ENCODE measurements around the gene ADNP2. TPM values are rescaled to one million over a fixed set of nuclear protein-coding genes. Genes with fewer than 3 reads are reported as not detected.

ADNP2 gene
- total RNA-seq, 2 experiments from 2014 or later: 22.8 to 25.7 TPM

DNA sequence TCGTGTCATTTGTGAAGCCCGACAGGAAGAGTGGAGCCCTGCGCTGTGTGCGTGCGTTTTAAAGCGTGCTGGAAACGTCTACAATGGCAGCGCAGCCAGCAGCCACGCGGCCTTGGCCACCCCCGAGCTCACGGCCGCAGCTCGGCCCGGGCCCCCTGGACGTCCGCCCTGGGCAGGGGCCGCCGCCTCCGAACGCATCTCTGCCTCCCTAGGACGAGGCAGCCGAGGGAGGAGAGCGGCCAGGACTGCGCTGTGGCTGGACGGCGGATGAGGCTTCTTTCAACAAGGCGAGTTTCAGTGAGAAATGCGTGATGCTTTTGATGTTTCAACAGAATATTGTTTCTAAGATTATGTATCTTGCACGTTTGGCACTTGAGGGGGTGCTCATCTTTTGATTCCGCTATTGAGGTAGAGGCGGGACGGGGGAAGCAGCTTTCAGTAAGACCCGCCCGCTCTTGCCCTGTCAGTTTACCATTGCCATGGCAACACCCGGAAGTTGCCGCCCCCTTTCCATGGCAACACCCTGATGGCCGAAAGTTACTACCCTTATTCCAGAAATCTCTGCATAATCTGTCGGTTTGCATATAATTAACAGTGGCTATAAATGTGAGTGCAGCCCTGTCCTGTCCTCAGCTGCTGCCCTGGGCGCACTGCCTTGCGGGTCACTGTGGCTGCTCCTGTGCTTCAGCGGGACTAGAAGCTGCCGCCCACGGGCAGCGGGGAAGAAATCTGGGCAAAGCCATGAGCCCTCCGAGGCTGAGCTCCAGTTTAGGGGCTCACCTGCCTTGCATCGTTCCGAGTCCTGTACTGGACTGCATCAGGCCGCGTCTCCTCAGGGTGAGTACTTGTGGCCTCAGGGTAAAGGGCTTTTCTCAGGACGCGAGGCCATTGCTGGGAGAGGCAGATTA, 38.6 kb downstream of the ADNP2 start:
- Mint-ChIP-seq H3K36me3 (ENCODE audit: low read depth) (peaks cover 7% of the 10 kb centered on the region), H3K27me3 (peaks cover 9% of the 10 kb centered on the region), H3K4me1 (peaks cover 15% of the 10 kb centered on the region), H3K4me3 (peak overlapping the region; percentile 74), H3K27ac (no peak overlapping the region), H3K9me3 (ENCODE audit: low read depth) (no peaks in the 10 kb centered on the region)
- peak; percentile 86 for DNase-seq
- intact Hi-C loops (cut with DNase I, micrococcal nuclease): loop anchor here in 1 of 2 experiments (1.0 to 5.0 kb wide), 3 partner anchors 38 to 160 kb away; partner anchors contain the start of genes ADNP2, RBFA and TXNL4A
- POLR2A ChIA-PET: no interaction called here
- CTCF ChIA-PET: interaction anchor here (0.7 to 5.4 kb wide), 5 partner anchors 11 to 165 kb away, joined by 3 to 41 read pairs (median 4); no protein-coding TSS in a partner anchor
- ATAC-seq: peak; percentile 87

- H3K9me3 Mint-ChIP-seq (ENCODE audit: low read depth): no peaks in the 10 kb centered on the region
- peaks cover 9% of the 10 kb centered on the region for H3K27me3 Mint-ChIP-seq
- ChIA-PET POLR2A (no interaction called here), CTCF (interaction anchor here (1.1 to 1.8 kb wide), 2 partner anchors 11 to 19 kb away, joined by 3 to 6 read pairs; no protein-coding TSS in a partner anchor)
- H3K4me1 Mint-ChIP-seq: peaks cover 15% of the 10 kb centered on the region
- DNase-seq: no peak
- no peak for ATAC-seq
- peak overlapping the region; percentile 74 for H3K4me3 Mint-ChIP-seq
- H3K27ac Mint-ChIP-seq: no peak overlapping the region
- intact Hi-C loops (cut with DNase I, micrococcal nuclease): loop anchor here in 1 of 2 experiments (5.0 kb wide), 1 partner anchor 161 kb away; the partner anchor contains the start of gene TXNL4A
- peaks cover 7% of the 10 kb centered on the region for H3K36me3 Mint-ChIP-seq (ENCODE audit: low read depth)
These were observed 39.5 kb downstream of the ADNP2 start for GRCh38 chr18:80148326-80149199.

GRCh38 chr18:80149667-80150066, 40.6 kb downstream of the ADNP2 start:
- POLR2A ChIA-PET: no interaction called here
- CTCF ChIA-PET: interaction anchor here (0.7 kb wide), 1 partner anchor 136 kb away, joined by 4 read pairs; no protein-coding TSS in a partner anchor
- Mint-ChIP-seq H3K27me3 (peaks cover 9% of the 10 kb centered on the region), H3K4me1 (peaks cover 15% of the 10 kb centered on the region), H3K9me3 (ENCODE audit: low read depth) (no peaks in the 10 kb centered on the region), H3K4me3 (no peak overlapping the region), H3K27ac (no peak overlapping the region), H3K36me3 (ENCODE audit: low read depth) (peaks cover 7% of the 10 kb centered on the region)
- ATAC-seq (no peak), DNase-seq (no peak)
- intact Hi-C loops (cut with DNase I, micrococcal nuclease): loop anchor here (5.0 to 10.0 kb wide), 2 partner anchors 162 to 355 kb away; partner anchors contain the start of genes KCNG2 (in 1 of the 2) and TXNL4A (in 1 of the 2)

- intact Hi-C loops (cut with DNase I, micrococcal nuclease): loop anchor here in 1 of 2 experiments (1.0 to 10.0 kb wide), 2 partner anchors 48 to 359 kb away; partner anchors contain the start of gene KCNG2
- no peaks in the 10 kb centered on the region for H3K9me3 Mint-ChIP-seq (ENCODE audit: low read depth)
- H3K4me1 Mint-ChIP-seq: peaks cover 3% of the 10 kb centered on the region
- no peaks in the 10 kb centered on the region for H3K36me3 Mint-ChIP-seq (ENCODE audit: low read depth)
- ATAC-seq (peak; percentile 84), DNase-seq (peak; percentile 73)
- no peak overlapping the region for H3K27ac Mint-ChIP-seq
- no peak overlapping the region for H3K4me3 Mint-ChIP-seq
- H3K27me3 Mint-ChIP-seq: peaks cover 5% of the 10 kb centered on the region
- ChIA-PET CTCF (interaction anchor here (0.9 to 1.4 kb wide), 2 partner anchors 26 to 87 kb away, joined by 3 to 4 read pairs; no protein-coding TSS in a partner anchor), POLR2A (no interaction called here)
These were observed 45.2 kb downstream of the ADNP2 start for GRCh38 chr18:80154293-80154692.

DNA sequence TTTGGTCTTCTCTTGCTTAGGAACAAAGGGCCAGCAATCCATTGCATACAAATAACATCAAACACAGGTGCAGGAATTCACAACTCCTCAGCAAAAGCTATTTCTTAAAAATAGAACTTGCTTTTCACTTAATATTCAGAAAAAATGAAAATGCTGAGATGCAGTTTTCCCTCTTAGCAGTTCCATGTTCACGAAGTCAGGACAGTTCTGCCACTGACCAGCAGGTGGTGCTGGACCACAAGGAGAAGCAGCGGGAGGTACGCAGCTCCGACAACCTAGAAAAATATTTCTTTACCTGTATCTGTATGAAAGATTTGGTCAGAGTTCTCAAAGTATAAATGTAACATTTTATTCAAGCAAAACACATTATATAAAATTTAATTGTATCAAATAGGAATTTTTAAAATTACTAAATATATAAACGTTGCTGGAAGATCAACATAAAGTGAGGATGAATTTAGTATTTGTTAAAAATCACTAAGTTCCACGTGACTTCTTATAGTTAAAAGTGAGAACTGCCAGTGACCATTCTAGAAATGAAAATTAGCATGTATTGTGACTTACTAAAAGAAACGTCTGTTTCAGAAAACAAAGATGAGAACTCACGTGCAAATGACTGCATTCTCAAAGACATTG, 48.8 kb downstream of the ADNP2 start:
- Mint-ChIP-seq H3K4me3 (no peak overlapping the region), H3K36me3 (ENCODE audit: low read depth) (no peaks in the 10 kb centered on the region), H3K27ac (no peak overlapping the region), H3K4me1 (peaks cover 3% of the 10 kb centered on the region), H3K9me3 (ENCODE audit: low read depth) (no peaks in the 10 kb centered on the region), H3K27me3 (peaks cover 22% of the 10 kb centered on the region)
- peak; percentile 88 for DNase-seq
- ChIA-PET POLR2A (no interaction called here), CTCF (interaction anchor here (0.5 to 4.9 kb wide), 23 partner anchors 11 to 1429 kb away, joined by 3 to 57 read pairs (median 5); no protein-coding TSS in a partner anchor)
- ATAC-seq: no peak
- intact Hi-C loops (cut with DNase I, micrococcal nuclease): loop anchor here (1.0 to 10.0 kb wide), 4 partner anchors 43 to 363 kb away; partner anchors contain the start of gene KCNG2 (in 2 of the 2)

DNA sequence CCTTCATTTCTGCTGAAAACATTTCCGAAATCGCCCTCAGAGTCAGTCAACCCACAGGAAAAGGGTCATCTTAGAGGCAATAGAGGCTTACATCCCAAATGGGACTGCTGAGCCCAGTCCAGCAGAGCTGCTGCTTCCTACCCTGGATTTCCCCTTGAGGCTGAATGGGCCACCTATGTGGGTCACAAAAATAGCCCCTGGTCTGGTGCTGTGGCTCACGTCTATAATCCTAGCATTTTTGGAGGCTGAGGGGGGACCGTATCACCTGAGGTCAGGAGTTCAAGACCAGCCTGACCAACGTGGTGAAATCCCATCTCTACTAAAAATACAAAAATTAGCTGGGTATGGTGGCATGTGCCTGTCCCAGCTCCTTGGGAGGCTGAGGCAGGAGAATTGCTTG, 49.3 kb downstream of the ADNP2 start:
- no peak overlapping the region for H3K4me3 Mint-ChIP-seq
- intact Hi-C loops (cut with DNase I, micrococcal nuclease): loop anchor here (5.0 to 10.0 kb wide), 2 partner anchors 361 to 364 kb away; partner anchors contain the start of gene KCNG2 (in 2 of the 2)
- POLR2A ChIA-PET: no interaction called here

GRCh38 chr18:80159713-80160636, 50.9 kb downstream of the ADNP2 start:
- H3K4me3 Mint-ChIP-seq: no peak overlapping the region
- peak; percentile 77 for DNase-seq
- CTCF ChIA-PET: interaction anchor here (0.6 to 4.9 kb wide), 20 partner anchors 8 to 1092 kb away, joined by 3 to 57 read pairs (median 4); partner anchors contain the start of gene ADNP2

More for the DNA sequence above, 49.3 kb downstream of the ADNP2 start:
- H3K9me3 Mint-ChIP-seq (ENCODE audit: low read depth): no peaks in the 10 kb centered on the region
- peaks cover 22% of the 10 kb centered on the region for H3K27me3 Mint-ChIP-seq
- no peak overlapping the region for H3K27ac Mint-ChIP-seq
- no peaks in the 10 kb centered on the region for H3K36me3 Mint-ChIP-seq (ENCODE audit: low read depth)
- CTCF ChIA-PET: interaction anchor here (0.6 to 4.9 kb wide), 24 partner anchors 10 to 267 kb away, joined by 3 to 57 read pairs (median 5); no protein-coding TSS in a partner anchor
- DNase-seq (no peak), ATAC-seq (no peak)
- peaks cover 3% of the 10 kb centered on the region for H3K4me1 Mint-ChIP-seq

DNA sequence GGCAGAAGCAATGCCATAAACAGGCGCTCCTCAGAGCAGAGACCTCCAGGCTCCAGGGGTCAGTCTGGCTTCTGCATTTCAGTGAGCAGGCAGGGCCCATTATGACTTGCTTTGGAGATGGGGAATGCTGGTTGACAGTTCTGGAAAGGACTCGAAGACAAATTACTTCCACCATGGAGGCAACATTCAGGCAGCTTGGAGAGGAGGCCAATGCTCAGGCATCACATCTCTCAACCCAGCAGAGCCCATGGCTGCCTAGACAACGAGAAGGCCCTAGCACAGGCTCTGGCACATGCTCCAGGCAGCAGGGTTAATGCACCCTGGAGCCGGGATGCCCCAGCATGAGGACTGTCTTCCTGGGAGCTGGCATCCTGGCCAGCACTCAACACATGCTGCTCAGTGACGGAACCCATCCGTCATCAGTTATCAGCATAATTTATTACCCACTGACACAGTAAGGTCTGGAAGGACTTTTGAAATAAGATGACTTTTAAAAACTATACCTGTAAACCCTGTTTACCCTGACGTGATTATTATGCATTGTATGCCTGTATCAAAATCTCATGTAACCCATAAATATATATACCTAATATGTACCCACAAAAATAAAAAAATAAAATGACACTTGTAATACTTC, 52.8 kb downstream of the ADNP2 start:
- H3K4me1 Mint-ChIP-seq: no peaks in the 10 kb centered on the region
- no peak overlapping the region for H3K4me3 Mint-ChIP-seq
- H3K9me3 Mint-ChIP-seq (ENCODE audit: low read depth): peaks cover 11% of the 10 kb centered on the region
- H3K27ac Mint-ChIP-seq: no peak overlapping the region
- ChIA-PET CTCF (interaction anchor here (0.7 to 1.1 kb wide), 2 partner anchors 56 to 93 kb away, joined by 3 to 4 read pairs; no protein-coding TSS in a partner anchor), POLR2A (no interaction called here)
- intact Hi-C loops (cut with DNase I, micrococcal nuclease): no loop called here
- H3K36me3 Mint-ChIP-seq (ENCODE audit: low read depth): no peaks in the 10 kb centered on the region
- ATAC-seq: no peak
- no peak for DNase-seq
- peaks cover 24% of the 10 kb centered on the region for H3K27me3 Mint-ChIP-seq

More at GRCh38 chr18:80159713-80160636, 50.9 kb downstream of the ADNP2 start:
- Mint-ChIP-seq H3K4me1 (no peaks in the 10 kb centered on the region), H3K9me3 (ENCODE audit: low read depth) (peaks cover 10% of the 10 kb centered on the region), H3K27ac (no peak overlapping the region), H3K36me3 (ENCODE audit: low read depth) (no peaks in the 10 kb centered on the region), H3K27me3 (peaks cover 24% of the 10 kb centered on the region)
- peak; percentile 90 for ATAC-seq
- POLR2A ChIA-PET: interaction anchor here (1.0 kb wide), 1 partner anchor 171 kb away, joined by 5 read pairs; the partner anchor contains the start of gene TXNL4A
- intact Hi-C loops (cut with DNase I, micrococcal nuclease): loop anchor here (5.0 to 10.0 kb wide), 2 partner anchors 363 to 365 kb away; partner anchors contain the start of gene KCNG2 (in 2 of the 2)

GRCh38 chr18:80163183-80163582, 54.1 kb downstream of the ADNP2 start:
- POLR2A ChIA-PET: no interaction called here
- ATAC-seq (no peak), DNase-seq (no peak)
- H3K4me3 Mint-ChIP-seq: no peak overlapping the region
- CTCF ChIA-PET: interaction anchor here (0.6 to 1.1 kb wide), 2 partner anchors 14 to 57 kb away, joined by 3 to 4 read pairs; no protein-coding TSS in a partner anchor
- no peak overlapping the region for H3K27ac Mint-ChIP-seq
- H3K36me3 Mint-ChIP-seq (ENCODE audit: low read depth): no peaks in the 10 kb centered on the region
- H3K9me3 Mint-ChIP-seq (ENCODE audit: low read depth): peaks cover 11% of the 10 kb centered on the region
- intact Hi-C loops (cut with DNase I, micrococcal nuclease): no loop called here
- H3K27me3 Mint-ChIP-seq: peaks cover 23% of the 10 kb centered on the region
- H3K4me1 Mint-ChIP-seq: no peaks in the 10 kb centered on the region
